Aorta (tissue), 5 donors: ENCODE measurements around the gene ZBTB38. TPM values are rescaled to one million over a fixed set of nuclear protein-coding genes. Genes with fewer than 3 reads are reported as not detected.

Source experiments
- ATAC-seq: fragments of 200-7000 bp; cut with Tn5 transposase; one replicate; pipeline ENCODE4 v1.9.1; 2022; ENCODE audit warnings: moderate library complexity; ENCODE audit not compliant: low FRiP score
- DNase-seq, 2 donors: peaks; one replicate each; pipeline ENCODE4 v3.0.0-alpha.2; 2020
- H3K27ac ChIP-seq, 2 donors: one replicate each; pipeline ENCODE4 v1.5.1; 2013; ENCODE audit warnings: low read length in 2 of 2, mild to moderate bottlenecking in 2 of 2, moderate library complexity in 2 of 2, control low read depth in 1 of 2, inconsistent platforms in 1 of 2, low read depth in 1 of 2
- H3K27me3 ChIP-seq, 2 donors: one replicate each; pipeline ENCODE4 v1.6.1; 2013; ENCODE audit warnings: control low read depth in 1 of 2, low read length in 1 of 2, mild to moderate bottlenecking in 1 of 2, moderate library complexity in 1 of 2; ENCODE audit not compliant: insufficient read depth in 2 of 2, control insufficient read depth in 1 of 2
- H3K36me3 ChIP-seq, 2 donors: one replicate each; pipeline ENCODE4 v1.6.1; 2013; ENCODE audit warnings: control low read depth in 1 of 2, low read length in 1 of 2, mild to moderate bottlenecking in 1 of 2; ENCODE audit not compliant: insufficient read depth in 2 of 2, control insufficient read depth in 1 of 2
- H3K4me1 ChIP-seq, 2 donors: one replicate each; pipeline ENCODE4 v1.6.1; 2013; ENCODE audit warnings: low read length in 2 of 2, control low read depth in 1 of 2, mild to moderate bottlenecking in 1 of 2, moderate library complexity in 1 of 2; ENCODE audit not compliant: insufficient read depth in 2 of 2, control insufficient read depth in 1 of 2
- H3K4me3 ChIP-seq, 2 donors: one replicate each; pipeline ENCODE4 v1.5.1; 2013; ENCODE audit warnings: low read length in 2 of 2, control low read depth in 1 of 2, mild to moderate bottlenecking in 1 of 2
- H3K9me3 ChIP-seq: one replicate; pipeline ENCODE4 v1.6.1; 2013; ENCODE audit warnings: mild to moderate bottlenecking, low read length; ENCODE audit not compliant: control insufficient read depth
- WGBS, 2 donors: extraction: QIAGEN DNeasy Blood & Tissue Kit; methylation state at CpG; one replicate each; pipeline ENCODE4 v1.1.7; 2013; 5-methylcytosine and 5-hydroxymethylcytosine counted together
- intact Hi-C, 2 donors: fragments of 100-400 bp; cut with DNase I; formaldehyde crosslinking; loops; one replicate each; pipeline versions ENCODE4 v1.14.2 to v1.15.0; 2022
- polyA plus RNA-seq, 2 donors: library from polyadenylated mRNA; stranded (reverse); fragments of 200-250 nt; gene quantifications; one replicate each; pipeline ENCODE4 v1.2.3, GENCODE V29; 2013
- total RNA-seq, 2 donors: library from RNA; stranded (reverse); fragmentation: NEBNext Ultra II Directional; extraction: Animal tissue kit (Norgen Biotek cat#: 25700); gene quantifications; one replicate each; pipeline ENCODE4 v1.2.1, GENCODE V29; 2021
- donor health status: healthy with polysubstance abuse.
- donor health status: Bipolar disorder and iron deficiency.
- donor health status: DM: no; HTN: no; CAD: no.
- donor health status: DM: no; HTN: no; CAD: no.
- donor health status: DM: yes; HTN: yes; CAD: no.

The ZBTB38 gene
- total and polyA plus RNA-seq, 4 donors, result 21.2 to 139 (median 83.8) TPM

GRCh38 chr3:141399200-141399599 is 30.9 kb downstream of the ZBTB38 start:
- intact Hi-C loops, result no loop called here
- Histone ChIP-seq H3K27me3 (no peaks in the 10 kb centered on the region), H3K36me3 (peaks cover 0 to under 1% of the 10 kb centered on the region in 2 donors), H3K4me3 (no peak overlapping the region), H3K9me3 (no peaks in the 10 kb centered on the region), H3K4me1 (peaks cover 0 to 6% of the 10 kb centered on the region in 2 donors), H3K27ac (no peak overlapping the region)
- WGBS, 2 donors, result 64 to 79% methylated on average over 2 of the region's 2 CpGs
- no peak for DNase-seq
- ATAC-seq, result no peak

GRCh38 chr3:141400073-141400971 is 32.0 kb downstream of the ZBTB38 start:
- H3K27ac ChIP-seq, result peak overlapping the region; percentile 22 to 64
- H3K4me1 ChIP-seq, result peaks cover 0 to 6% of the 10 kb centered on the region in 2 donors
- intact Hi-C loops, result loop anchor here in 1 of 2 donors (5.0 kb wide), 2 partner anchors 37 to 52 kb away; no protein-coding TSS in a partner anchor
- DNase-seq (no peak), ATAC-seq (no peak)
- 78 to 79% methylated on average over 5 of the region's 5 CpGs for WGBS, 2 donors
- peaks cover 0 to 2% of the 10 kb centered on the region in 2 donors for H3K36me3 ChIP-seq
- no peak overlapping the region for H3K4me3 ChIP-seq
- no peaks in the 10 kb centered on the region for H3K9me3 ChIP-seq
- H3K27me3 ChIP-seq, result no peaks in the 10 kb centered on the region

GRCh38 chr3:141401095-141401494 is 32.8 kb downstream of the ZBTB38 start:
- WGBS, 2 donors, result 83 to 87% methylated on average over 1 of the region's 1 CpG
- intact Hi-C loops, result loop anchor here in 1 of 2 donors (5.0 kb wide), 2 partner anchors 36 to 51 kb away; no protein-coding TSS in a partner anchor
- peaks cover 0 to 6% of the 10 kb centered on the region in 2 donors for H3K4me1 ChIP-seq

GRCh38 chr3:141401573-141402475 is 33.5 kb downstream of the ZBTB38 start:
- WGBS, 2 donors, result 3 to 4% methylated on average over 47 to 59 of the region's 59 CpGs
- Histone ChIP-seq H3K27me3 (no peaks in the 10 kb centered on the region), H3K36me3 (peaks cover 2% of the 10 kb centered on the region in 2 donors), H3K27ac (peak overlapping the region; percentile 88 to 97), H3K9me3 (no peaks in the 10 kb centered on the region), H3K4me1 (peaks cover 0 to 6% of the 10 kb centered on the region in 2 donors), H3K4me3 (peak overlapping the region; percentile 92 to 96)
- DNase-seq (peak; percentile 68 to 86), ATAC-seq (peak; percentile 83)
- intact Hi-C loops, result loop anchor here in 1 of 2 donors (1.0 to 5.0 kb wide), 3 partner anchors 34 to 50 kb away; partner anchors contain the start of gene ZBTB38

More at GRCh38 chr3:141401095-141401494, 32.8 kb downstream of the ZBTB38 start:
- Histone ChIP-seq H3K4me3 (no peak overlapping the region), H3K36me3 (peaks cover under 1 to 2% of the 10 kb centered on the region in 2 donors), H3K27ac (no peak overlapping the region), H3K9me3 (no peaks in the 10 kb centered on the region), H3K27me3 (no peaks in the 10 kb centered on the region)
- DNase-seq, result no peak
- no peak for ATAC-seq

- Histone ChIP-seq H3K9me3 (no peaks in the 10 kb centered on the region), H3K27me3 (no peaks in the 10 kb centered on the region), H3K27ac (peak overlapping the region; percentile 88 to 97), H3K4me1 (peaks cover 0 to 6% of the 10 kb centered on the region in 2 donors), H3K4me3 (peak overlapping the region; percentile 92 to 96), H3K36me3 (peaks cover 2% of the 10 kb centered on the region in 2 donors)
- ATAC-seq, result peak; percentile 87
- intact Hi-C loops, result loop anchor here in 1 of 2 donors (1.0 to 5.0 kb wide), 3 partner anchors 34 to 50 kb away; partner anchors contain the start of gene ZBTB38
- DNase-seq, result peak; percentile 88 to 90
- 1% methylated on average over 32 to 58 of the region's 58 CpGs for WGBS, 2 donors
These were observed 34.3 kb downstream of the ZBTB38 start for GRCh38 chr3:141402476-141403171.

- Histone ChIP-seq H3K27ac (peak overlapping the region in 1 of 2 donors; percentile 46), H3K36me3 (peaks cover 2% of the 10 kb centered on the region in 2 donors), H3K9me3 (no peaks in the 10 kb centered on the region), H3K4me3 (peak overlapping the region; percentile 92 to 96), H3K4me1 (peaks cover 0 to 6% of the 10 kb centered on the region in 2 donors), H3K27me3 (no peaks in the 10 kb centered on the region)
- WGBS, 2 donors, result 72 to 75% methylated on average over 4 of the region's 4 CpGs
- DNase-seq, result no peak
- intact Hi-C loops, result loop anchor here in 1 of 2 donors (5.0 kb wide), 2 partner anchors 34 to 49 kb away; no protein-coding TSS in a partner anchor
- no peak for ATAC-seq
These were observed 35.3 kb downstream of the ZBTB38 start for GRCh38 chr3:141403576-141403975.

GRCh38 chr3:141405025-141405424 is 36.7 kb downstream of the ZBTB38 start:
- no peak for ATAC-seq
- no peak overlapping the region for H3K27ac ChIP-seq
- H3K4me3 ChIP-seq, result no peak overlapping the region
- no peaks in the 10 kb centered on the region for H3K9me3 ChIP-seq
- H3K27me3 ChIP-seq, result no peaks in the 10 kb centered on the region
- peaks cover 2% of the 10 kb centered on the region in 2 donors for H3K36me3 ChIP-seq
- intact Hi-C loops, result loop anchor here in 1 of 2 donors (5.0 kb wide), 1 partner anchor 37 kb away; no protein-coding TSS in a partner anchor
- H3K4me1 ChIP-seq, result peaks cover 0 to 3% of the 10 kb centered on the region in 2 donors
- WGBS, 2 donors, result 71 to 78% methylated on average over 3 of the region's 3 CpGs
- no peak for DNase-seq
